HG02885 (cell line): Measurements from ENCODE around the gene ZBTB16.

Experiments
- ATAC-seq: cut with Tn5 transposase; IDR thresholded peaks from one replicate; pipeline ENCODE4 v1.9.1; 2021; ENCODE audit warnings: mild to moderate bottlenecking; ENCODE audit not compliant: unreplicated experiment, poor library complexity

The ZBTB16 gene

DNA sequence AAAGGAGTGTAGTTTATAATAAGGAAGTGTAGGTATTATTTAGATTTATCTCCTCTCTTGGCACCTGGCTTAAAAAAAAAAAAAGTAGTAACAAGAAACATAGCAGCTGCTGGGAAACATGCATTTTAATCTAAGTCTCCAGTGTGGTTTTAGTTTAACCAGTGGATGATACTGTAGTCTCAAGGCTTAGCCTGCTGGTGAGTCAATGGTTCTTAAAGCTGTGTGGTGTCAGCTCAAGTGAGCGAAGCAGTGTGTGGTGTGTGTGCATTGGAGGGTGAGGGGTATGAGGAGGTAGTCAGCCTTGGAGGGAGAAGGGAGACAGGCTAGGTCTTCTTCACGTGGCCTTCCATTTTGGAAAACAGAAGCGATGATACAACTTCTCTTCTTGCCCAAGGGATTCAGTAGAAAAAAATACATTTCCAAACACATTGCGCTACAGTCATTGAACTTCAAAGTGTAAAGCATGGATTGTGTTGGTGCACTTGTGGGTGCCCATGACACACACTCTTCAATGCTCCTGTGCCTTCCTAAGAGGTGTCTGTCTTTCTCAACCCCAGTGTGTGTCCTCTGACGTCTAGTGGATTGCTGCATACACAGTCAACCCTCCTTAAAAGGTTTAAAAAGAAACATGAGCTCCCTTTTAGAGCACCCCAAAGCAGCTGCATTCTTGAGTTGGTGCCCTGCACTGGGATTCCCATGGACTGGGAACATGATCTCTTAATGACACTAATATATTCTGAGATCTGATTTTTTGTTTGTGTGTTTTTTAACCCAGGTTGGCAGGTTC, 40.1 kb downstream of the ZBTB16 start:
- ATAC-seq, result no peak

- no peak for ATAC-seq
These were observed 43.7 kb downstream of the ZBTB16 start for GRCh38 chr11:114102993-114103896.

GRCh38 chr11:114105611-114106010, 46.1 kb downstream of the ZBTB16 start:
- ATAC-seq, result no peak

GRCh38 chr11:114106047-114106446, 46.5 kb downstream of the ZBTB16 start:
- ATAC-seq, result no peak

GRCh38 chr11:114106986-114107385, 47.5 kb downstream of the ZBTB16 start:
- ATAC-seq, result no peak

DNA sequence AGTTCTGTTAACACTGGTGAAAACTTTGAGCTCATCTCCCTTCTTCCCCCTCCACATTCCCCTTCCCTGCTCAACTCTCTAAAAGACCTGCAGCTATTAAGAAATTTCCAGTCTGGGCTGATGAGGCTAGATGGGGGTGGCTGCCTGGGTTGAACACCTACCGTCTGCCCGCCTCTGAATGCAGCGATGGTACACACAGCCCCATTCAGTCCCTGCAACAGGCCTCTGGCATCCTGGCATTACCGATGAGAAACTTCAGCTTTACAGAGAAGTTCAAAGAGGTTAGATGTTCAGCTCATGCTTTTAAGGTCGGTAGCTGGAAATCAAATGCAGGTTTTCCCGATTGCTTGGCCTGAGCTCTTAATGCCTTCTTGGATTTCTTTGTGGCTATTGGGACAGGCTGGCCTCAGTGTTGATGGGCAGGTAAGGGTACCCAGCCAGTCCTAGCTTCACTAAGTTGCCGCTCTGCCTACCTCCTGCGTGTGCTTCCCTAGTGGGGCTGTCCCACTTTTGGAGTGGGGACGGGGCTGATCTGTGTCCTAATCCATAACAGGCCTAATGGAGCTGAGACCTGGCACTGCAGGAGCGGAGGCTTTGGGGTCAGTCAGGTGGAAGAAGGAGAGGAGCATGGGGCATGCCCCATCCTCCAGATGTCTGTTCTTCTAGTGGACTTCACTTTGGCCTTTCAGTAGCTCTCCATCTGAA, 49.1 kb downstream of the ZBTB16 start:
- ATAC-seq, result no peak

- no peak for ATAC-seq
These were observed 49.9 kb downstream of the ZBTB16 start for GRCh38 chr11:114109206-114110090.

GRCh38 chr11:114110123-114110522, 50.6 kb downstream of the ZBTB16 start:
- ATAC-seq, result no peak

GRCh38 chr11:114110952-114111947, 51.7 kb downstream of the ZBTB16 start:
- no peak for ATAC-seq

GRCh38 chr11:114115451-114115928, 56.0 kb downstream of the ZBTB16 start:
- ATAC-seq, result no peak

DNA sequence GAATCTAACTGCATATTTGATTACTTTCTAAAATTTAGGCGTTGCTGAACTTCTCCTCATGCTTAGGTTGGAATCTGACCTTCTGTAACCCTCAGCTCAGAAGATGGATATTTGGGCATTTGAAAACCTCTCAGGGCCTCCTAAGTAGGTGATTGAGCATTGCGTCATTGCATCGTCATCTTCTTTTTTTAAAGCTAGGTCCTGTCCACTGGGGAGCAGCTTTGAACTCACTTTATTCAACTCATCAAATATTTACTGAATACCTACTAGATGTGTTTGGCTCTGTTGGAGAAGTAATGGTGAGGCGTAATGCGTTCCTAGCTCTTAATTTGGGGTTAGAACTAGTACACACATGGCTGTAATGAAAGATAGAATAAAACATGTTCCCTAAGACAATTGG, 56.8 kb downstream of the ZBTB16 start:
- no peak for ATAC-seq

DNA sequence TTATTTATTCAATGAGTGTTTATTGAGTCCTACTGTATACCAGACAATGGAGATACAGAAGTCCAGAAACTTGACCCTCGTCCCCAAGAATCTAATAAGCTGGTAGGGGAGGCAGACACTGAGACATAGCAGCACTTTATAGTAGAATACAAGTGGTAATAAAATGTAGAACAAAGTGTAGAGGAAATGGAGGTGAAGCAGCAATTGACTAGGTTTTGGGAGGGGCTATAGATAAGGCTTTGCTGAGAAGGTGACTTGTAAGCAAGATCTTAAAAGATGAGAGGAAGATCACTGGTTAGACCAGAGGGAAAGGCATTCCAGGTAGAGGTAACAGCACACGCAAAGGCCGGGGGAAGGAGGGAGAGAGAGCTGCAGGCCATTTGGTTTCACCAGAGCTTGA, 57.3 kb downstream of the ZBTB16 start:
- ATAC-seq, result no peak

DNA sequence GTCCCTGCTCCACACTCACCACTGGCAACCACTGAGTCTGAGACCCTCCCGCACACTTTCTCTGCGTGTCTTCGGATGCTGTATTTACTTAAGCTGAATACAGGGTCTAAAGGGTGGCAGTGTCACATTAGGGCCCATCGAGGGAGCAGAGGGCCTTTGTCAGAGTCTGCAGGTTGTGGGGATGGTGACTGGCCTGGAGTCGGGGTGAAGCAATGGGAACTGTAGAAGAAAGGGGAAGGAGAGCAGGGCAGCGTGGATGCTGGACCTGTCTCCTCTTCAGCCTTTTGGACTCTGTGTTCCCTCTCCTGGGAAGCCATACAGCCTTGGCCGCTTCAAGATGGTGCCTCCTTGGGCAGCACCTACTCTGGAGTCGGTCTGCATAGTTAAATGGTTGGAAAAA, 61.1 kb downstream of the ZBTB16 start:
- no peak for ATAC-seq

GRCh38 chr11:114121138-114121537, 61.6 kb downstream of the ZBTB16 start:
- ATAC-seq, result no peak

GRCh38 chr11:114121804-114122504, 62.4 kb downstream of the ZBTB16 start:
- ATAC-seq, result no peak

- no peak for ATAC-seq
These were observed 63.2 kb downstream of the ZBTB16 start for GRCh38 chr11:114122686-114123085.

DNA sequence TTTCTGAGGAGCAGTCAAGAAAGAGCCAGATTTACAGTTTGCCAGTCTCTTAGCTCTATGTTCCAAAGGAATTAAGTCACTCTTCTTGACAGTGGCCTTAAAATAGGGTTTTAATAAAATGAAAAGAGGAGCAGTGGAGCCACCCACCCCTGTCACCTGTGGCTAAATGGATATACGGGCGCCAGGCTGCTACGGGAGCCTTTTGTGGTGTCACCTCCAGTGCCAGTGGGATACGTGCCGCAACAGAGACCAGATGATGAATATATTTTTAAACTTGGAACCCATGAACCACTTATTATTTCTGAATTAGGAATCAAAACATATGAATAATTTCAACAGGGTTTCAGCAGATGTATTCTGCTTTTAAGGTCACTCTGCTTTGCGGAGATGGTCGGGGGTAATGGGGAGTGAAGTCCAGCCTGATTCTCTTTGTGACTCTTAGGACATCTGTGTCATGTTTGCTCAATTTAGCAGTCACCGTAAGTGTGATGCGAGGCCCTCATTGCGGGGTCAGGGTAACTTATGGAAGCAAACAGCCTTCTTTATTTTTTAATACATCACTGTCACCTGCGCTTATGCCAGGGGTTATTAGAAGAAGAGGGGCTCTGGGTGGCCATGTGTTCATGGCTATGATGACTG, 64.3 kb downstream of the ZBTB16 start:
- no peak for ATAC-seq
